Naive thymus-derived CD4-positive, alpha-beta T cell (primary cell): ENCODE data around the gene PGC. TPM values are rescaled to one million over a fixed set of nuclear protein-coding genes. Genes with fewer than 3 reads are reported as not detected.

Experiments used
- ATAC-seq: fragments of 150-1000 bp; cut with Tn5 transposase; 2 replicates; pipeline ENCODE4 v1.10.0; 2021; ENCODE audit warnings: mild to moderate bottlenecking, moderate library complexity
- CTCF ChIA-PET: fragments of 350-600 bp; sonication (Branson Sonifier 250); formaldehyde crosslinking; loops from one replicate; lab custom pipeline; 2021; ENCODE audit warnings: antibody characterized with exemption; lab: Charles Lee
- POLR2A ChIA-PET: fragments of 350-600 bp; sonication (Branson Sonifier 250); formaldehyde crosslinking; loops from one replicate; lab custom pipeline; 2021; ENCODE audit warnings: antibody characterized with exemption, inconsistent platforms; lab: Charles Lee
- DNase-seq, 9 donors: peaks; one replicate each; pipeline versions ENCODE4 v3.0.0 to v3.0.0-alpha.2; 2020 to 2022; ENCODE audit warnings: mixed read lengths in 1 of 9
- H3K27ac ChIP-seq: one replicate; pipeline ENCODE4 v1.7.0; 2013; ENCODE audit warnings: mild to moderate bottlenecking, low read depth, low read length, moderate library complexity
- H3K27me3 ChIP-seq, 2 donors: one replicate each; pipeline ENCODE4 v1.7.0; 2013; ENCODE audit warnings: low read length in 2 of 2, mild to moderate bottlenecking in 2 of 2, moderate library complexity in 2 of 2; ENCODE audit not compliant: control insufficient read depth in 2 of 2, insufficient read depth in 2 of 2
- H3K36me3 ChIP-seq, 3 experiments: 1 replicate in 2 of 3; 2 replicates in 1 of 3; pipeline ENCODE4 v1.7.0; 2013; ENCODE audit warnings: low read length in 3 of 3, mild to moderate bottlenecking in 3 of 3, moderate library complexity in 1 of 3; ENCODE audit not compliant: insufficient read depth in 3 of 3, control insufficient read depth in 2 of 3
- H3K4me1 ChIP-seq, 2 donors: one replicate each; pipeline ENCODE4 v1.7.0; 2013; ENCODE audit warnings: low read length in 2 of 2, mild to moderate bottlenecking in 2 of 2, moderate library complexity in 1 of 2; ENCODE audit not compliant: control insufficient read depth in 2 of 2, insufficient read depth in 2 of 2
- H3K4me3 ChIP-seq: 2 replicates; pipeline ENCODE4 v1.7.0; 2013; ENCODE audit warnings: mild to moderate bottlenecking, low read length
- H3K9me3 ChIP-seq, 3 experiments: 1 replicate in 2 of 3; 2 replicates in 1 of 3; pipeline ENCODE4 v1.7.0; 2013; ENCODE audit warnings: low read length in 3 of 3; ENCODE audit not compliant: control insufficient read depth in 2 of 3
- H3K27ac Mint-ChIP-seq, 9 donors: one replicate each; pipeline ENCODE4 v1.8.0; 2020 to 2022; ENCODE audit warnings: mixed read lengths in 9 of 9, mild to moderate bottlenecking in 8 of 9, moderate library complexity in 5 of 9, inconsistent platforms in 2 of 9
- H3K27me3 Mint-ChIP-seq, 5 donors: one replicate each; pipeline ENCODE4 v1.8.0; 2021 to 2022; ENCODE audit warnings: mixed read lengths in 5 of 5, mild to moderate bottlenecking in 1 of 5
- H3K36me3 Mint-ChIP-seq, 5 donors: one replicate each; pipeline ENCODE4 v1.8.0; 2020 to 2022; ENCODE audit warnings: mixed read lengths in 5 of 5, mild to moderate bottlenecking in 3 of 5, inconsistent platforms in 1 of 5
- H3K4me1 Mint-ChIP-seq, 7 donors: one replicate each; pipeline ENCODE4 v1.8.0; 2020 to 2022; ENCODE audit warnings: mixed read lengths in 7 of 7, mild to moderate bottlenecking in 3 of 7, inconsistent platforms in 1 of 7
- H3K4me3 Mint-ChIP-seq, 10 donors: one replicate each; pipeline ENCODE4 v1.8.0; 2020 to 2022; ENCODE audit warnings: mild to moderate bottlenecking in 10 of 10, mixed read lengths in 10 of 10, moderate library complexity in 6 of 10, inconsistent platforms in 2 of 10
- H3K9me3 Mint-ChIP-seq, 11 donors: one replicate each; pipeline ENCODE4 v1.8.0; 2020 to 2022; ENCODE audit warnings: mixed read lengths in 11 of 11, mild to moderate bottlenecking in 4 of 11, inconsistent platforms in 1 of 11, moderate library complexity in 1 of 11
- intact Hi-C, 2 donors: fragments of 100-400 bp; cut with micrococcal nuclease; formaldehyde crosslinking; loops; one replicate each; pipeline ENCODE4 v1.15.1; 2023
- polyA plus RNA-seq, 2 donors: library from polyadenylated mRNA; unstranded; fragments of 300-500 nt; fragmentation: Illumina TruSeq; gene quantifications; one replicate each; pipeline ENCODE4 v1.2.3, GENCODE V29; 2021
- total RNA-seq, 6 experiments: library from RNA in 5 of 6; stranded (reverse) in 5 of 6; gene quantifications; 1 replicate in 5 of 6; 2 replicates in 1 of 6; pipeline ENCODE4 v1.2.3 and lab custom pipeline; 2021 to 2026

PGC gene
- total and polyA plus RNA-seq, 7 experiments from 2014 or later: not detected

DNA sequence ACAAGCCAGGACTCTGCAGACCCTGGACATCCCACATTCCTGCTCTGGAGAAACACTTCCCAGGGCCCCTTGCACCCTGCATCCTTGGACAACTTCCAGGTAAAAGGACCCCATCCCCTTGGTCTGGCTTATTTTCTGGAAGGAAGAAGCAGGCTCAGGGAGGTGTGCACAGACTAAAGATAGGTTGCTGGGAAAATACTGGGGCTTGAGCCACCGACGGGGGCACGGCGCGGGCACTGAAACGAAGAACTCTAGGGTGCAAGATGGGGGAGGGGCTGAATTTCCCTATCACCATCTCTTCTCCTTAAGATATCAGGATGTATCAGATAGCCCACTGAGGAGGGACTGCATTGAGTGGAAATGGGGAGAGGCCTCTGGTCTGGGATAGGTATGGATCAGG is 31.7 kb upstream of the PGC start:
- CTCF ChIA-PET: no interaction called here
- Mint-ChIP-seq H3K27me3 (peaks cover 0 to 21% (median 0%) of the 10 kb centered on the region in 5 donors), H3K27ac (peak overlapping the region; percentile 26 to 86 (median 71))

GRCh38 chr6:41777551-41778285 is 30.5 kb upstream of the PGC start:
- peaks cover 7 to 9% of the 10 kb centered on the region in 2 donors for H3K4me1 ChIP-seq

More for the DNA sequence above, 31.7 kb upstream of the PGC start:
- peaks cover 0 to 28% (median 0%) of the 10 kb centered on the region in 3 experiments for H3K36me3 ChIP-seq
- peak overlapping the region; percentile 65 for H3K27ac ChIP-seq
- POLR2A ChIA-PET: interaction anchor here (0.7 to 1.4 kb wide), 3 partner anchors 9 to 664 kb away, joined by 3 to 7 read pairs (median 6); partner anchors contain the start of gene TOMM6
- H3K4me1 Mint-ChIP-seq: peaks cover 10 to 26% (median 20%) of the 10 kb centered on the region in 7 donors
- H3K36me3 Mint-ChIP-seq: peaks cover 0 to 18% (median 10%) of the 10 kb centered on the region in 5 donors
- no peak for DNase-seq
- H3K4me3 ChIP-seq: peak overlapping the region; percentile 24
- no peak for ATAC-seq
- peak overlapping the region; percentile 83 to 94 (median 90) for H3K4me3 Mint-ChIP-seq
- no peaks in the 10 kb centered on the region for H3K27me3 ChIP-seq
- peaks cover 7 to 9% of the 10 kb centered on the region in 2 donors for H3K4me1 ChIP-seq
- no peaks in the 10 kb centered on the region for H3K9me3 ChIP-seq
- peaks cover 0 to 2% (median 0%) of the 10 kb centered on the region in 11 donors for H3K9me3 Mint-ChIP-seq
- intact Hi-C loops: loop anchor here (1.0 kb wide), 1 partner anchor 8 kb away; the partner anchor contains the start of gene TOMM6 (in 2 of the 2)

GRCh38 chr6:41775293-41775882 is 28.2 kb upstream of the PGC start:
- H3K9me3 Mint-ChIP-seq: peaks cover 0 to 2% (median 0%) of the 10 kb centered on the region in 11 donors
- no peak overlapping the region for H3K4me3 Mint-ChIP-seq
- intact Hi-C loops: no loop called here
- Histone ChIP-seq H3K27ac (no peak overlapping the region), H3K4me1 (peaks cover 5 to 7% of the 10 kb centered on the region in 2 donors), H3K27me3 (no peaks in the 10 kb centered on the region), H3K9me3 (no peaks in the 10 kb centered on the region), H3K36me3 (peaks cover 0 to 57% (median 0%) of the 10 kb centered on the region in 3 experiments), H3K4me3 (no peak overlapping the region)
- H3K27me3 Mint-ChIP-seq: no peaks in the 10 kb centered on the region
- H3K27ac Mint-ChIP-seq: no peak overlapping the region
- DNase-seq: no peak
- H3K4me1 Mint-ChIP-seq: peaks cover 6 to 18% (median 11%) of the 10 kb centered on the region in 7 donors
- no peak for ATAC-seq
- ChIA-PET CTCF (interaction anchor here (1.0 to 1.5 kb wide), 2 partner anchors 173 to 253 kb away, joined by 3 to 6 read pairs; no protein-coding TSS in a partner anchor), POLR2A (interaction anchor here (1.0 kb wide), 1 partner anchor 12 kb away, joined by 3 read pairs; the partner anchor contains the start of gene TOMM6)
- H3K36me3 Mint-ChIP-seq: peaks cover 5 to 36% (median 17%) of the 10 kb centered on the region in 5 donors

More at GRCh38 chr6:41777551-41778285, 30.5 kb upstream of the PGC start:
- Mint-ChIP-seq H3K27ac (peak overlapping the region in 1 of 9 donors; percentile 24), H3K27me3 (peaks cover 0 to 13% (median 0%) of the 10 kb centered on the region in 5 donors), H3K36me3 (peaks cover 0 to 19% (median 10%) of the 10 kb centered on the region in 5 donors), H3K9me3 (peaks cover 0 to 2% (median 0%) of the 10 kb centered on the region in 11 donors), H3K4me1 (peaks cover 10 to 26% (median 20%) of the 10 kb centered on the region in 7 donors), H3K4me3 (peak overlapping the region in 4 of 10 donors; percentile 5 to 63 (median 14))
- CTCF ChIA-PET: interaction anchor here (1.1 kb wide), 1 partner anchor 9 kb away, joined by 4 read pairs; no protein-coding TSS in a partner anchor
- H3K9me3 ChIP-seq: no peaks in the 10 kb centered on the region
- H3K27me3 ChIP-seq: no peaks in the 10 kb centered on the region
- H3K4me3 ChIP-seq: no peak overlapping the region
- no peak overlapping the region for H3K27ac ChIP-seq
- peaks cover 0 to 33% (median 0%) of the 10 kb centered on the region in 3 experiments for H3K36me3 ChIP-seq
- POLR2A ChIA-PET: interaction anchor here (0.7 to 1.4 kb wide), 3 partner anchors 10 to 135 kb away, joined by 3 to 7 read pairs (median 6); partner anchors contain the start of gene TOMM6
- intact Hi-C loops: no loop called here
- no peak for DNase-seq
- ATAC-seq: no peak

DNA sequence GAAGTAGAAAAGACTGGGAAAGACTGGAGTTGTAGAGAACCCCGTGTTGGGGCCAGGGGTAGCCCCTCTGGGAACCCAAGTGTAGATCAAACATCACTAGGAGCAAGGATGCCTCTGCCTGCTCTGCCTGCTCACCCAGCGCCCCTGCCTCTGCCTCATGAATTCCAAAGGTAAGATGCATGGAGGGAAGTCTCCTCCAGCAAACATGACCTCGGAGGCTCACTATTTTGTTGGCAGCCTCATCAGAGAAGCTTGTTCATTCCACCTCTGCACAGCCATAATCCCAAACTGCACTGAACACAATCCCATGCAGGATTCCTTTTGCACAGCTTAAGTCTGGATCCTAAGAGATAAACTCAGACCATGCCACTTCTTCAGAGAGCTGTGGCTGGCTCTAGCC is 27.6 kb upstream of the PGC start:
- no peaks in the 10 kb centered on the region for H3K27me3 Mint-ChIP-seq
- peaks cover 0 to 2% (median 0%) of the 10 kb centered on the region in 11 donors for H3K9me3 Mint-ChIP-seq
- H3K4me1 Mint-ChIP-seq: peaks cover 6 to 16% (median 11%) of the 10 kb centered on the region in 7 donors
- CTCF ChIA-PET: interaction anchor here (1.0 to 1.5 kb wide), 2 partner anchors 172 to 254 kb away, joined by 3 to 6 read pairs; no protein-coding TSS in a partner anchor
- H3K27ac ChIP-seq: no peak overlapping the region
- DNase-seq (no peak), ATAC-seq (no peak)
- H3K4me3 ChIP-seq: no peak overlapping the region
- no peak overlapping the region for H3K4me3 Mint-ChIP-seq
- intact Hi-C loops: no loop called here
- H3K36me3 ChIP-seq: peaks cover 0 to 60% (median 0%) of the 10 kb centered on the region in 3 experiments
- POLR2A ChIA-PET: interaction anchor here (1.0 kb wide), 1 partner anchor 12 kb away, joined by 3 read pairs; the partner anchor contains the start of gene TOMM6
- no peaks in the 10 kb centered on the region for H3K27me3 ChIP-seq
- peaks cover 5 to 38% (median 17%) of the 10 kb centered on the region in 5 donors for H3K36me3 Mint-ChIP-seq
- no peak overlapping the region for H3K27ac Mint-ChIP-seq
- H3K9me3 ChIP-seq: no peaks in the 10 kb centered on the region
- H3K4me1 ChIP-seq: peaks cover 5 to 7% of the 10 kb centered on the region in 2 donors

GRCh38 chr6:41771058-41771983 is 24.1 kb upstream of the PGC start:
- Histone ChIP-seq H3K27me3 (no peaks in the 10 kb centered on the region), H3K36me3 (peaks cover 0 to 50% (median 0%) of the 10 kb centered on the region in 3 experiments), H3K4me3 (no peak overlapping the region), H3K9me3 (no peaks in the 10 kb centered on the region), H3K27ac (no peak overlapping the region), H3K4me1 (no peaks in the 10 kb centered on the region)
- ChIA-PET POLR2A (no interaction called here), CTCF (no interaction called here)
- no peak overlapping the region for H3K4me3 Mint-ChIP-seq
- DNase-seq: no peak
- no peaks in the 10 kb centered on the region for H3K27me3 Mint-ChIP-seq
- ATAC-seq: no peak
- H3K9me3 Mint-ChIP-seq: peaks cover 0 to under 1% (median 0%) of the 10 kb centered on the region in 11 donors
- peaks cover 1 to 13% (median 6%) of the 10 kb centered on the region in 7 donors for H3K4me1 Mint-ChIP-seq
- no peak overlapping the region for H3K27ac Mint-ChIP-seq
- intact Hi-C loops: no loop called here
- H3K36me3 Mint-ChIP-seq: peaks cover 5 to 38% (median 17%) of the 10 kb centered on the region in 5 donors
